Activated T-helper 9 cell treated with anti-CD3 and anti-CD28 coated beads, Interleukin-2, amount 50 U/mL, for 16 hours (primary cell): ENCODE measurements around the gene HNRNPA3.
A peak's percentile ranks its signal among the peaks of the same experiment; 100 is the strongest.
"Not testable (repeated sequence)": the region's sequence is repeated elsewhere in the genome, so short reads cannot be mapped to it uniquely, and the experiment has no call there.

Experiments used
- DNase-seq: peaks from one replicate; pipeline ENCODE4 v3.0.0-alpha.2; 2020; ENCODE audit warnings: low read depth

The HNRNPA3 gene

GRCh38 chr2:177256026-177256425 is 43.4 kb downstream of the HNRNPA3 start:
- DNase-seq, result no peak

- no peak for DNase-seq
Observed at GRCh38 chr2:177256695-177257094, 44.1 kb downstream of the HNRNPA3 start.

- no peak for DNase-seq
Observed at GRCh38 chr2:177257471-177257870, 44.9 kb downstream of the HNRNPA3 start.

- no peak for DNase-seq
Observed at GRCh38 chr2:177258059-177258458, 45.5 kb downstream of the HNRNPA3 start.

- DNase-seq, result no peak
Observed at GRCh38 chr2:177260379-177260778, 47.8 kb downstream of the HNRNPA3 start.

- no peak for DNase-seq
Observed at GRCh38 chr2:177261116-177262060, 48.8 kb downstream of the HNRNPA3 start.

GRCh38 chr2:177262092-177262491 is 49.5 kb downstream of the HNRNPA3 start:
- no peak for DNase-seq

GRCh38 chr2:177262958-177263450 is 50.4 kb downstream of the HNRNPA3 start:
- no peak for DNase-seq

GRCh38 chr2:177263451-177264208 is 51.0 kb downstream of the HNRNPA3 start:
- peak; percentile 89 for DNase-seq

GRCh38 chr2:177264209-177264692 is 51.7 kb downstream of the HNRNPA3 start:
- DNase-seq, result no peak

GRCh38 chr2:177264693-177265587 is 52.3 kb downstream of the HNRNPA3 start, which contains the start of gene NFE2L2:
TSS of gene NFE2L2 (minus strand) at chr2:177264727. CDS start at chr2:177264576, 151 bp downstream.
- DNase-seq, result peak; percentile 97

GRCh38 chr2:177265824-177266817 is 53.5 kb downstream of the HNRNPA3 start:
- no peak for DNase-seq

GRCh38 chr2:177266955-177267354 is 54.4 kb downstream of the HNRNPA3 start:
- not testable (repeated sequence) for DNase-seq

GRCh38 chr2:177268187-177268871 is 55.7 kb downstream of the HNRNPA3 start:
- no peak for DNase-seq

GRCh38 chr2:177268901-177269300 is 56.3 kb downstream of the HNRNPA3 start:
- no peak for DNase-seq

- DNase-seq, result no peak
Observed at GRCh38 chr2:177270531-177270930, 57.9 kb downstream of the HNRNPA3 start.

- no peak for DNase-seq
Observed at GRCh38 chr2:177271981-177272666, 59.5 kb downstream of the HNRNPA3 start.

- no peak for DNase-seq
Observed at GRCh38 chr2:177272765-177273164, 60.2 kb downstream of the HNRNPA3 start.

- DNase-seq, result no peak
Observed at GRCh38 chr2:177273408-177273807, 60.8 kb downstream of the HNRNPA3 start.
